Cardiac muscle cell (in vitro differentiated cells and primary cell): ENCODE results near the gene MYLK. TPM values are rescaled to one million over a fixed set of nuclear protein-coding genes. Genes with fewer than 3 reads are reported as not detected.

Source experiments
- DNase-seq, 2 donors: peaks; one replicate each; pipeline versions ENCODE4 v3.0.0 to v3.0.0-alpha.2; 2010 to 2017; ENCODE audit warnings: low read depth in 1 of 2, low spot score in 1 of 2
- H3K27ac ChIP-seq: fragments of 200-600 bp; sonication (generic); 2 replicates; pipeline ENCODE4 v1.5.1; 2016
- H3K27me3 ChIP-seq: fragments of 200-600 bp; sonication (generic); 2 replicates; pipeline ENCODE4 v1.6.0; 2016; ENCODE audit warnings: control low read depth
- H3K36me3 ChIP-seq: fragments of 200-600 bp; sonication (generic); 2 replicates; pipeline ENCODE4 v1.5.1; 2016; ENCODE audit warnings: control low read depth
- H3K4me1 ChIP-seq: fragments of 200-600 bp; sonication (generic); 2 replicates; pipeline ENCODE4 v1.8.1; 2017; ENCODE audit warnings: low read depth, mild to moderate bottlenecking, mixed run types
- H3K4me3 ChIP-seq: fragments of 200-600 bp; sonication (generic); 2 replicates; pipeline ENCODE4 v1.5.1; 2016; ENCODE audit warnings: mild to moderate bottlenecking
- H3K9me3 ChIP-seq: fragments of 200-600 bp; sonication (generic); 2 replicates; pipeline ENCODE4 v1.5.1; 2017; ENCODE audit warnings: low read depth, mild to moderate bottlenecking, control low read depth
- CTCF ChIP-seq: IDR thresholded peaks from 2 replicates; pipeline ENCODE4 v1.5.1; 2012; ENCODE audit warnings: low read depth, mild to moderate bottlenecking, low read length
- polyA plus RNA-seq: library from polyadenylated mRNA; unstranded; fragments of >200 nt; fragmentation: Nextera tagmentation; extraction: Ambion mirVana; gene quantifications from 2 replicates; pipeline ENCODE4 v1.2.1, GENCODE V29; 2016
- total RNA-seq: library from RNA; depleted of rRNA; stranded (reverse); fragments of >200 nt; gene quantifications from 2 replicates; pipeline ENCODE4 v1.2.3, GENCODE V29; 2016

Gene MYLK
- total and polyA plus RNA-seq, 2 experiments from 2014 or later: 2.0 to 5.8 TPM

DNA sequence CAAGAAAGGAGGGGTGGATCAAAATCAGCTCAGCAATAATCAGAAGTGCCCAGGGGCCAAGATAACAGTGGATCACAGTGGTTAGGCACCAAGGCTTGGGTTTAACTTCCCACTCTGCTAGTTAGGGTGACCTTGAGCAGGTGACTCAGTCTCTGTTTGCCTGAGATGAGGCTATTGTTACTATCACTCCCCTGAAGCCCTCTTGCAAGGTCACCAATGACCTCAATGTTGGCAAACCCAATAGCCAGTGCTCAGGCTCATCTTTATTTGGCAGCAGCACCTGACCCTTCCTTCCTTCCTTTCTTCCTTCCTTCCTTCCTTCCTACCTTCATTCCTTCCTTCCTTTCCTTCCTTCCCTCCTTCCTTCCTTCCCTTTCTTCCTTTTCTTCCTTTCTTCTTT is 196.8 kb downstream of the MYLK start:
- H3K4me3 ChIP-seq: no peak overlapping the region
- peaks cover 16% of the 10 kb centered on the region for H3K4me1 ChIP-seq
- no peaks in the 10 kb centered on the region for H3K9me3 ChIP-seq
- no peak for TF ChIP-seq CTCF
- no peak overlapping the region for H3K27ac ChIP-seq
- H3K36me3 ChIP-seq: no peaks in the 10 kb centered on the region
- no peak for DNase-seq
- H3K27me3 ChIP-seq: peaks cover 89% of the 10 kb centered on the region

GRCh38 chr3:123686251-123686650 is 197.9 kb downstream of the MYLK start:
- Histone ChIP-seq H3K36me3 (no peaks in the 10 kb centered on the region), H3K27me3 (peaks cover 89% of the 10 kb centered on the region), H3K4me3 (no peak overlapping the region), H3K4me1 (peaks cover 15% of the 10 kb centered on the region), H3K9me3 (no peaks in the 10 kb centered on the region), H3K27ac (no peak overlapping the region)
- no peak for TF ChIP-seq CTCF
- peak in 1 of 2 donors; percentile 18 for DNase-seq

DNA sequence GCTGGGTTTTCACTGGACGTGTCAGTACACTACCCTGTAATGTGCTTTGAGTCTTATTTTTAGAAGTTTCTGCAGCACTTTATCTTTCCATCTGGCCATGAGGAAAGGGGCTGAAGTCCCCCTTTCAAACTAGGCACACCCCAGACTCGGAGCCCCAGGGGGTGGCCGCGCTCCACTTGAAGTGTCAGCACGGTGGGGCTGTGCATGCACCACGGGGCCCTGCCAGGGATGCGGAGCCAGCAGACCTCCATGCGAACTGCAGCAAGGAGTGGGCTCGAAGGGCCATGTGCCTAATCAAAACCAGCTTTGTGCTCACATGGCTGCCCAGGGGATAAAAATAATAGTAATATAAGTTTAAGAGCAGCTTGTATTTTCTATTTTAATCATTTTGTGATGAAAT is 198.4 kb downstream of the MYLK start:
- no peak overlapping the region for H3K4me3 ChIP-seq
- H3K27me3 ChIP-seq: peaks cover 89% of the 10 kb centered on the region
- no peaks in the 10 kb centered on the region for H3K9me3 ChIP-seq
- H3K4me1 ChIP-seq: peaks cover 10% of the 10 kb centered on the region
- no peak for TF ChIP-seq CTCF
- DNase-seq: no peak
- H3K36me3 ChIP-seq: no peaks in the 10 kb centered on the region
- H3K27ac ChIP-seq: no peak overlapping the region

DNA sequence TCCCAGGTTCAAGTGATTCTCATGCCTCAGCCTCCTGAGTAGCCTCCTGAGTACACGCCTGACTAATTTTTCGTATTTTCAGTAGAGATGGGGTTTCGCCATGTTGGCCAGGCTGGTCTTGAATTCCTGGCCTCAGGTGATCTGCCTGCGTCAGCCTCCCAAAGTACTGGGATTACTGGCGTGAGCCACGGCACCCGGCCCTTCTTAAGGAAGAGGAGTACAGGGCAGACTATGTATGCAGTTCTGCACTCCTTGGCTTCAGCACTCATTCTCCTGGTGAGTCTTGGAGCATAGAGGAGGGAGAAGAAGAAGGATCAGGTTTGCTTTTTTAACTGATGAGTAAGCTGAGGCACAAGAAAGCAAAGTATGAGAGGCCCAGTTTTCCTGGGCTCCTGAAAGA is 199.5 kb downstream of the MYLK start:
- no peak for DNase-seq
- no peak for TF ChIP-seq CTCF
- no peak overlapping the region for H3K27ac ChIP-seq
- peaks cover 5% of the 10 kb centered on the region for H3K4me1 ChIP-seq
- no peak overlapping the region for H3K4me3 ChIP-seq
- H3K27me3 ChIP-seq: peaks cover 89% of the 10 kb centered on the region
- no peaks in the 10 kb centered on the region for H3K9me3 ChIP-seq
- H3K36me3 ChIP-seq: no peaks in the 10 kb centered on the region

DNA sequence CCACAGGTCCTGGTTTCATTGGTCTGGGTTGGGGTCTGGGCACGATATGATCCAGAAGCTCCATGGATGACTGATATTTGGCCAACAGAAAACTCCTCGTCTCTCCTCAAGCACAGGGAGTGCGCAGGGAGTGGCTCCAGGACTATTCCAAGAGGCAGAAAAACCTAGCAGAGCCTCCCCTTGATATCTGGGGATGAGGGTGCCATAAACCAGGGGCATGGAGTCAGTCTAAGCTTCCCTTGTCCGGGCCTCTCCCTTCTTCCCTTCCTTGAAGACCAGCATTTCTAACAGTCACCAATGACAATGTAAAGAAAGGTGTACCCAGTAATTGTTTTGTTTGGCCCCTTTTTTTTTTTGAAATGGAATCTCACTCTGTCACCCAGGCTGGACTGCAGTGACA is 199.9 kb downstream of the MYLK start:
- peaks cover 5% of the 10 kb centered on the region for H3K4me1 ChIP-seq
- no peak for TF ChIP-seq CTCF
- no peaks in the 10 kb centered on the region for H3K36me3 ChIP-seq
- H3K27ac ChIP-seq: no peak overlapping the region
- H3K4me3 ChIP-seq: no peak overlapping the region
- peaks cover 89% of the 10 kb centered on the region for H3K27me3 ChIP-seq
- no peaks in the 10 kb centered on the region for H3K9me3 ChIP-seq
- no peak for DNase-seq
